HCT116 (cell line): ENCODE measurements around the gene RAB25.

Experiments used
- EZH2 ChIP-seq: fragments of 200-600 bp; sonication (generic); IDR thresholded peaks from 2 replicates; pipeline ENCODE4 v1.6.1; 2017; ENCODE audit warnings: antibody characterized with exemption, mixed run types
- EZH2phosphoT487 ChIP-seq: fragments of 200-600 bp; IDR thresholded peaks from 2 replicates; pipeline ENCODE4 v1.6.1; 2018; ENCODE audit warnings: antibody characterized with exemption, borderline replicate concordance
- FOSL1 ChIP-seq: IDR thresholded peaks from 2 replicates; pipeline ENCODE4 v1.6.1; 2012; ENCODE audit warnings: low read depth
- JUND ChIP-seq: IDR thresholded peaks from 2 replicates; pipeline ENCODE4 v1.6.1; 2012
- POLR2A ChIP-seq: IDR thresholded peaks from 2 replicates; pipeline ENCODE4 v1.7.0; 2011; ENCODE audit warnings: borderline replicate concordance; ENCODE audit not compliant: insufficient read depth, insufficient read length; ENCODE audit errors: extremely low read depth
- POLR2AphosphoS5 ChIP-seq: IDR thresholded peaks from 2 replicates; pipeline ENCODE4 v1.6.1; 2011; ENCODE audit warnings: mild to moderate bottlenecking, low read depth, low read length, moderate library complexity
- RAD21 ChIP-seq: IDR thresholded peaks from 2 replicates; pipeline ENCODE4 v1.6.1; 2012; ENCODE audit warnings: low read depth, mild to moderate bottlenecking
- SP1 ChIP-seq: IDR thresholded peaks from 2 replicates; pipeline ENCODE4 v1.6.1; 2012; ENCODE audit warnings: low read depth
- SRF ChIP-seq: IDR thresholded peaks from 2 replicates; pipeline ENCODE4 v1.6.1; 2012; ENCODE audit warnings: low read depth
- TF ChIP-seq, protein P1 (sequence below): IDR thresholded peaks from 2 replicates; pipeline ENCODE4 v1.6.1; 2012
- TF ChIP-seq, protein P2 (sequence below), 3 experiments: fragments of 200-600 bp in 1 of 3; sonication (generic) in 1 of 3; IDR thresholded peaks in 2 of 3; conservative IDR thresholded peaks in 1 of 3; 2 replicates each; pipeline ENCODE4 v1.5.1; 2012 to 2017; ENCODE audit warnings: low read depth in 2 of 3, low read length in 2 of 3, antibody characterized with exemption in 1 of 3, borderline replicate concordance in 1 of 3, control low read depth in 1 of 3, mild to moderate bottlenecking in 1 of 3, mixed read lengths in 1 of 3, mixed run types in 1 of 3, moderate library complexity in 1 of 3; ENCODE audit not compliant: insufficient read depth in 1 of 3
- TF ChIP-seq, protein P3 (sequence below): IDR thresholded peaks from 2 replicates; pipeline ENCODE4 v1.6.1; 2012
- TF ChIP-seq, protein P4 (sequence below): IDR thresholded peaks from 2 replicates; pipeline ENCODE4 v1.6.1; 2012; ENCODE audit warnings: low read depth
- TF ChIP-seq, protein P5 (sequence below): IDR thresholded peaks from 2 replicates; pipeline ENCODE4 v1.6.1; 2011; ENCODE audit warnings: mild to moderate bottlenecking, low read length, moderate library complexity; ENCODE audit not compliant: insufficient replicate concordance; ENCODE audit errors: extremely low read depth

DNA sequence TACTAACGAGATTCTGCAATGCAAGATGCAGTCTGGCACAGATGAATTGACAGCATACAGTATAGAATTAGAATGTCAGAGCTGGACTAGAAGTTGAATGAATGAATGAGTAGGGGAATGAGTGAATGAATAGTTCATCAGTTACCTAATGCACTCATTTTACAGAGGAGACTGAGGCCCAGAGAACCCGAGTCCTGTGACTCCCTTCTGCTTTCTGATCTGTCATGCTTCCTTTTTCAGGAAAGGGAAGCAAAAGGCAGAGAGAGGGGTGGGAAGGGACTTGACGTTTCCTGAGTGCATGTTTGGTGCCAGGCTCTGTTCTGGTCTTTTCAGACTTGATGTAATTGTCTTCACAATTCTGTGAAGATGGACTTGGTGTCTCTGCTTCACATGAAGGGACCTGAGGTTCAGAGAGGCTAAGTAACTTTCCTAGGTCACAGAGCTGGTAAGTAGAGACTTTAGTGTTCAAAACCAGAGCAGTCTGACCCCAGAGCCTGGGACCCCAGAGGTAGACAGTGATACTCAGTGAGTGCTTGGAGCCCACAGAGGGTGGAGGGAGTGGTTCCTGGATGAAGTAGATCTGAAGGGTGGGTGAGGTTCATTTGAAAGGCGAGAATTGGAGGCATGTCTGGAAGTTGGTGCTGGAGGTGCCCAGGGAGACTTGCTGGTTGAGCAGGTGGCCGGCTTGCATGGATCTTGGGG lies 29.3 kb downstream of the RAB25 start:
- TF ChIP-seq, protein P1, sequence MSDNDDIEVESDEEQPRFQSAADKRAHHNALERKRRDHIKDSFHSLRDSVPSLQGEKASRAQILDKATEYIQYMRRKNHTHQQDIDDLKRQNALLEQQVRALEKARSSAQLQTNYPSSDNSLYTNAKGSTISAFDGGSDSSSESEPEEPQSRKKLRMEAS: no peak
- TF ChIP-seq, protein P2, sequence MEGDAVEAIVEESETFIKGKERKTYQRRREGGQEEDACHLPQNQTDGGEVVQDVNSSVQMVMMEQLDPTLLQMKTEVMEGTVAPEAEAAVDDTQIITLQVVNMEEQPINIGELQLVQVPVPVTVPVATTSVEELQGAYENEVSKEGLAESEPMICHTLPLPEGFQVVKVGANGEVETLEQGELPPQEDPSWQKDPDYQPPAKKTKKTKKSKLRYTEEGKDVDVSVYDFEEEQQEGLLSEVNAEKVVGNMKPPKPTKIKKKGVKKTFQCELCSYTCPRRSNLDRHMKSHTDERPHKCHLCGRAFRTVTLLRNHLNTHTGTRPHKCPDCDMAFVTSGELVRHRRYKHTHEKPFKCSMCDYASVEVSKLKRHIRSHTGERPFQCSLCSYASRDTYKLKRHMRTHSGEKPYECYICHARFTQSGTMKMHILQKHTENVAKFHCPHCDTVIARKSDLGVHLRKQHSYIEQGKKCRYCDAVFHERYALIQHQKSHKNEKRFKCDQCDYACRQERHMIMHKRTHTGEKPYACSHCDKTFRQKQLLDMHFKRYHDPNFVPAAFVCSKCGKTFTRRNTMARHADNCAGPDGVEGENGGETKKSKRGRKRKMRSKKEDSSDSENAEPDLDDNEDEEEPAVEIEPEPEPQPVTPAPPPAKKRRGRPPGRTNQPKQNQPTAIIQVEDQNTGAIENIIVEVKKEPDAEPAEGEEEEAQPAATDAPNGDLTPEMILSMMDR (IDR thresholded peaks at IDR 0.05 in 2 of 3, conservative IDR thresholded peaks at IDR 0.05 in 1 of 3; ENCODE audit: borderline replicate concordance in 1 of 3, insufficient read depth in 1 of 3, low read depth in 2 of 3, low read length in 2 of 3): no peak
- TF ChIP-seq EZH2: no peak
- no peak for TF ChIP-seq POLR2A
- TF ChIP-seq SRF: no peak
- TF ChIP-seq SP1: no peak
- TF ChIP-seq JUND: no peak
- TF ChIP-seq, protein P3, sequence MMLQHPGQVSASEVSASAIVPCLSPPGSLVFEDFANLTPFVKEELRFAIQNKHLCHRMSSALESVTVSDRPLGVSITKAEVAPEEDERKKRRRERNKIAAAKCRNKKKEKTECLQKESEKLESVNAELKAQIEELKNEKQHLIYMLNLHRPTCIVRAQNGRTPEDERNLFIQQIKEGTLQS: no peak
- no peak for TF ChIP-seq RAD21
- no peak for TF ChIP-seq FOSL1
- no peak for TF ChIP-seq POLR2AphosphoS5
- TF ChIP-seq, protein P4, sequence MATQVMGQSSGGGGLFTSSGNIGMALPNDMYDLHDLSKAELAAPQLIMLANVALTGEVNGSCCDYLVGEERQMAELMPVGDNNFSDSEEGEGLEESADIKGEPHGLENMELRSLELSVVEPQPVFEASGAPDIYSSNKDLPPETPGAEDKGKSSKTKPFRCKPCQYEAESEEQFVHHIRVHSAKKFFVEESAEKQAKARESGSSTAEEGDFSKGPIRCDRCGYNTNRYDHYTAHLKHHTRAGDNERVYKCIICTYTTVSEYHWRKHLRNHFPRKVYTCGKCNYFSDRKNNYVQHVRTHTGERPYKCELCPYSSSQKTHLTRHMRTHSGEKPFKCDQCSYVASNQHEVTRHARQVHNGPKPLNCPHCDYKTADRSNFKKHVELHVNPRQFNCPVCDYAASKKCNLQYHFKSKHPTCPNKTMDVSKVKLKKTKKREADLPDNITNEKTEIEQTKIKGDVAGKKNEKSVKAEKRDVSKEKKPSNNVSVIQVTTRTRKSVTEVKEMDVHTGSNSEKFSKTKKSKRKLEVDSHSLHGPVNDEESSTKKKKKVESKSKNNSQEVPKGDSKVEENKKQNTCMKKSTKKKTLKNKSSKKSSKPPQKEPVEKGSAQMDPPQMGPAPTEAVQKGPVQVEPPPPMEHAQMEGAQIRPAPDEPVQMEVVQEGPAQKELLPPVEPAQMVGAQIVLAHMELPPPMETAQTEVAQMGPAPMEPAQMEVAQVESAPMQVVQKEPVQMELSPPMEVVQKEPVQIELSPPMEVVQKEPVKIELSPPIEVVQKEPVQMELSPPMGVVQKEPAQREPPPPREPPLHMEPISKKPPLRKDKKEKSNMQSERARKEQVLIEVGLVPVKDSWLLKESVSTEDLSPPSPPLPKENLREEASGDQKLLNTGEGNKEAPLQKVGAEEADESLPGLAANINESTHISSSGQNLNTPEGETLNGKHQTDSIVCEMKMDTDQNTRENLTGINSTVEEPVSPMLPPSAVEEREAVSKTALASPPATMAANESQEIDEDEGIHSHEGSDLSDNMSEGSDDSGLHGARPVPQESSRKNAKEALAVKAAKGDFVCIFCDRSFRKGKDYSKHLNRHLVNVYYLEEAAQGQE: no peak
- TF ChIP-seq, protein P5, sequence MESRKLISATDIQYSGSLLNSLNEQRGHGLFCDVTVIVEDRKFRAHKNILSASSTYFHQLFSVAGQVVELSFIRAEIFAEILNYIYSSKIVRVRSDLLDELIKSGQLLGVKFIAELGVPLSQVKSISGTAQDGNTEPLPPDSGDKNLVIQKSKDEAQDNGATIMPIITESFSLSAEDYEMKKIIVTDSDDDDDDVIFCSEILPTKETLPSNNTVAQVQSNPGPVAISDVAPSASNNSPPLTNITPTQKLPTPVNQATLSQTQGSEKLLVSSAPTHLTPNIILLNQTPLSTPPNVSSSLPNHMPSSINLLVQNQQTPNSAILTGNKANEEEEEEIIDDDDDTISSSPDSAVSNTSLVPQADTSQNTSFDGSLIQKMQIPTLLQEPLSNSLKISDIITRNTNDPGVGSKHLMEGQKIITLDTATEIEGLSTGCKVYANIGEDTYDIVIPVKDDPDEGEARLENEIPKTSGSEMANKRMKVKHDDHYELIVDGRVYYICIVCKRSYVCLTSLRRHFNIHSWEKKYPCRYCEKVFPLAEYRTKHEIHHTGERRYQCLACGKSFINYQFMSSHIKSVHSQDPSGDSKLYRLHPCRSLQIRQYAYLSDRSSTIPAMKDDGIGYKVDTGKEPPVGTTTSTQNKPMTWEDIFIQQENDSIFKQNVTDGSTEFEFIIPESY: no peak
- TF ChIP-seq EZH2phosphoT487: no peak
